GM18907 (cell line): Measurements from ENCODE around the gene L3MBTL4.
"Not testable (repeated sequence)": the region's sequence is repeated elsewhere in the genome, so short reads cannot be mapped to it uniquely, and the experiment has no call there.

Source experiments
- ATAC-seq: cut with Tn5 transposase; IDR thresholded peaks from one replicate; pipeline ENCODE4 v1.9.1; 2021; ENCODE audit warnings: mild to moderate bottlenecking, moderate library complexity; ENCODE audit not compliant: unreplicated experiment

L3MBTL4 gene

GRCh38 chr18:6120820-6121279, 293.9 kb downstream of the L3MBTL4 start:
- no peak for ATAC-seq

GRCh38 chr18:6119761-6120160, 294.9 kb downstream of the L3MBTL4 start:
- ATAC-seq: no peak

- ATAC-seq: no peak
These were observed 296.6 kb downstream of the L3MBTL4 start for GRCh38 chr18:6118080-6118479.

- ATAC-seq: no peak
These were observed 299.0 kb downstream of the L3MBTL4 start for GRCh38 chr18:6115710-6116109.

- ATAC-seq: no peak
These were observed 301.1 kb downstream of the L3MBTL4 start for GRCh38 chr18:6113650-6114049.

- no peak for ATAC-seq
These were observed 303.0 kb downstream of the L3MBTL4 start for GRCh38 chr18:6111726-6112125.

GRCh38 chr18:6109743-6110142, 305.0 kb downstream of the L3MBTL4 start:
- ATAC-seq: no peak

GRCh38 chr18:6107794-6108193, 306.9 kb downstream of the L3MBTL4 start:
- ATAC-seq: no peak

GRCh38 chr18:6106091-6106685, 308.5 kb downstream of the L3MBTL4 start:
- no peak for ATAC-seq

GRCh38 chr18:6103741-6104140, 311.0 kb downstream of the L3MBTL4 start:
- no peak for ATAC-seq

GRCh38 chr18:6096730-6097129, 318.0 kb downstream of the L3MBTL4 start:
- ATAC-seq: no peak

GRCh38 chr18:6088432-6088831, 326.3 kb downstream of the L3MBTL4 start:
- no peak for ATAC-seq

GRCh38 chr18:6086731-6087130, 328.0 kb downstream of the L3MBTL4 start:
- ATAC-seq: no peak

GRCh38 chr18:6079406-6079805, 335.3 kb downstream of the L3MBTL4 start:
- no peak for ATAC-seq

- ATAC-seq: no peak
These were observed 335.8 kb downstream of the L3MBTL4 start for GRCh38 chr18:6078877-6079276.

- ATAC-seq: not testable (repeated sequence)
These were observed 342.3 kb downstream of the L3MBTL4 start for GRCh38 chr18:6072423-6072822.

GRCh38 chr18:6069539-6069938, 345.2 kb downstream of the L3MBTL4 start:
- no peak for ATAC-seq

GRCh38 chr18:6069103-6069502, 345.6 kb downstream of the L3MBTL4 start:
- peak; percentile 71 for ATAC-seq

- ATAC-seq: no peak
These were observed 354.6 kb downstream of the L3MBTL4 start for GRCh38 chr18:6060149-6060548.

GRCh38 chr18:6059551-6059950, 355.2 kb downstream of the L3MBTL4 start:
- no peak for ATAC-seq

- ATAC-seq: no peak
These were observed 355.8 kb downstream of the L3MBTL4 start for GRCh38 chr18:6058941-6059340.

GRCh38 chr18:6057604-6058003, 357.1 kb downstream of the L3MBTL4 start:
- ATAC-seq: no peak
